Raji (cell line): ENCODE measurements around the gene LRRFIP1.

Experiments used
- POLR2A ChIP-seq: IDR thresholded peaks from 2 replicates; pipeline ENCODE4 v1.6.1; 2011; ENCODE audit warnings: low read depth, low read length, control low read depth; ENCODE audit not compliant: insufficient read depth

LRRFIP1 gene

DNA sequence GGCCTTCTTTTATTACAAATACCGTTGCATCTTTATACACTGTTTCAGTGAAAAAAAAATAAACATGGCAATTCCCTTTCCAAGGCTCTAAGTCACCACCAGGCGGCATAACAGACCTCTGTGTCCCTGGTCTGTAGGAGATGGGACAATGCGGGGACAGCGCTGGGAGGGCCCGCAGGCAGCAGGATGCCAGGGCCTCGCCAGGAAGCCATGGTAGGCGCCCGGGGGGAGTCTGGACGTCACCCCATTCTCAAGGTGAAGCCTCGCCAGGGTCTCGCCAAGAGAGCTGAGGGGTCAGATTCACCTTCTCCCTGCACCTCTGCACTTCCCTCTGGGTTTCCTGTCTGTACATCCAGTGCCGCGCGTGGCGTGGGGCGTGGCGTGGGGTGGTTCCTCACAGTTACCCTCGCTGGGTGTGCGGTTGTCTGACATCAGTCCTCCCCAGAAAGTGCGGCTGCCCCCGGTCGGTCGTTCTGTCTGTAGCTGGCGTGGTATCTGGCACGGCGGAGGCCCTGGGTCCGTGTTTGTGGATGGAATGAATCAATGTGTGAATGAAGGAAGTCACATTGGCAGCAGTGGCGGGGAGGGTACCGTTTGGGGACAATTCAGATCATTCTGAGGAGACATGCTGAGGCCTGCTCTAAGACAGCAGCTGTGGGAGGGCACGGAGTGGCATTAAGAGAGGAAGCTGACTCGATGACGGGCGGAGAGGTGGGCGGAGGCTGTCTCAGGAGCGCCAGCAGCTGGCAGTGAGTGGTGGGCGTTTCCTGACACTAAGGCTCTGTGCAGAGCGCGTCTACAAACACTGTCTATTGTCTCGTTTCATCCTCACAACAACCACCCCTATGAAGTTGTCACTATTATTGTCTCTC lies 46.0 kb downstream of the LRRFIP1 start:
- peak; percentile 33; the same call in 1 of the 2 replicates for TF ChIP-seq POLR2A

- TF ChIP-seq POLR2A: peak; percentile 50; the same call in 1 of the 2 replicates
Measured at GRCh38 chr2:237674731-237675276, 47.4 kb downstream of the LRRFIP1 start.

DNA sequence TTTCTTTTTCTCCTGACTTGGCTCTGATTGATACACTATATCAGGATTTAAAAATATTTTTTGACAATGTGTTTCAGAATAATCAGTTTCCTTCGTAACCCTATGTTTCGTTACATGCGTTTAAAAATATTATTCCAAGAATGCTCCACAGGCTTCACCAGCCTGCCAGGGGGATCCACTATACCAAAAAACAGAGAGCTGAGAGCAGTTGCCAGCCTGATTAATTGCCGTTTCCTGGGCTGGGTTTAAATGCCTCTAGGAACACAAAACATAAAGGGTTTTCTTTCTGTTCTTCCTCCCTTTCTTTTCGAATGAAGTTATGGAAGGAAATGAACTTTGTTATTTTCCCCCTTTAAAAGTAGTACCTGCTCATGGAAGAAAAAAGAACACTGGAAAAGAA lies 47.9 kb downstream of the LRRFIP1 start:
- no peak for TF ChIP-seq POLR2A

GRCh38 chr2:237680702-237681478 lies 53.5 kb downstream of the LRRFIP1 start:
- TF ChIP-seq POLR2A: no peak

- TF ChIP-seq POLR2A: no peak
Measured at GRCh38 chr2:237682151-237682550, 54.8 kb downstream of the LRRFIP1 start.

- TF ChIP-seq POLR2A: no peak
Measured at GRCh38 chr2:237682856-237683670, 55.7 kb downstream of the LRRFIP1 start.

DNA sequence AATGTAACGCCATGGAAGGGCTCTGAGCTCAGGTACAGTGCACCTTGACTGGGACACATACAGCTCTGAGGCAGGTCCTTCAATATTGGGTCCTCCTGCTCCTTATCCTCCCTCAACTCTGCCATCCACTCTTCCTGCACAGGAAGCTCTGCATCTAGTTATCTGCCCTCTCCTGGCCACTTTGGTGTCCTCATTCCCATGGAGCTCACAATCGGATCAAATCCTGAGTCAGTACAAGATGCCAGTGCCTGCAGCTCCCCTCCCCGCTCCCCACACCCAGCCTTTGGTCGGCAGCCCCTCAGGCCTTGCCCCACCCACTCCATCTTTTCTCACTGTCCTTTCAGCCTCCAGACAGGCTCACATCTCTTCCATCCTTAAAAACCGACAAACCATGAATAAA lies 58.0 kb downstream of the LRRFIP1 start:
- no peak for TF ChIP-seq POLR2A

- TF ChIP-seq POLR2A: no peak
Measured at GRCh38 chr2:237686659-237687136, 59.3 kb downstream of the LRRFIP1 start.

- no peak for TF ChIP-seq POLR2A
Measured at GRCh38 chr2:237688081-237688480, 60.7 kb downstream of the LRRFIP1 start.

DNA sequence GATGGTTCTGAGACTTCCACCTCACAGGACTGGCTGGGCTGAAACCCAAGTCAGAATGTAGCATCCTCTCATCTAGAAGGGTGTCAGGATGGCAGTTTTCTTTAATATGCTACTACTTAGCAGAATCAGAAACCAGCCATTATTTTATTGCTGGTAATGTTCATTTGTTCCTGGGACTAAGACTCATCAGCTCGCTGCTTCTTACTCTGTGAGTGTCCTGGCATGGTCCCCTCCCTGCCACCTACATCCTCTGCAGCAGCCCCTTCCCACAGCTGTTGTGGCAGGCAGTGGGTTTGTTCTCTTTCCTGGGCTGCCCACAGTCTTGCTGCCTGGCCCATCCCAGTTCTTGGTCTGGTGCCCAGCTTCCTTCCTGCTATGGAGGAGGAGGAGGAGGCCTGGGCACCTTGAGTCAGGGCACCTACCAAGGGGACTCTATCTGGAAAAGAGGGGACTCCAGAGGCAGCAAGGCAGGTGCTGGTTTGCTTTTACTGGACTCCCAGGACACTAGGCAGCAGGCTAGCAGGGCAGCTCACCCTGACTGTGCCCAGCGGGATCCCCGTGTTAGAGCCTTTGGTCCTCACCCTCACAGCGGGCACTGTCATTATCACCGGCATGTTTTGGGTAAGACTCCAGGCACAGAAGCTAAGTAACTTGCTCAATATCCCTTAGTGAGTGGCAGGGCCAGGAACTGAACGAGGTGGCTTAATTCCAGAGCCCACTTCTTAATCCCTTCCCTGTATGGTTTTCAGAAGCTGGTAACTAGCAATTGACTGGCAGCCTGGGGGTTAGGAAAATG lies 62.1 kb downstream of the LRRFIP1 start:
- no peak for TF ChIP-seq POLR2A

- peak; percentile 31; the same call in 1 of the 2 replicates for TF ChIP-seq POLR2A
Measured at GRCh38 chr2:237691029-237691907, 63.9 kb downstream of the LRRFIP1 start.

- peak; percentile 53 for TF ChIP-seq POLR2A
Measured at GRCh38 chr2:237691908-237692600, 64.7 kb downstream of the LRRFIP1 start.

GRCh38 chr2:237692601-237693290 lies 65.4 kb downstream of the LRRFIP1 start:
- TF ChIP-seq POLR2A: no peak; the same call in 1 of the 2 replicates
